Hepatocyte (in vitro differentiated cells): ENCODE results near the gene MRPL16. TPM values are rescaled to one million over a fixed set of nuclear protein-coding genes. Genes with fewer than 3 reads are reported as not detected.
"Not testable (repeated sequence)": the region's sequence is repeated elsewhere in the genome, so short reads cannot be mapped to it uniquely, and the experiment has no call there.

Experiments used
- DNase-seq: peaks from one replicate; pipeline ENCODE4 v3.0.0-alpha.2; 2016; ENCODE audit warnings: low spot score
- H2AFZ ChIP-seq: fragments of 200-600 bp; sonication (generic); 2 replicates; pipeline ENCODE4 v1.6.0; 2016; ENCODE audit warnings: antibody characterized with exemption, mild to moderate bottlenecking
- H3K27ac ChIP-seq: fragments of 200-600 bp; sonication (generic); 2 replicates; pipeline ENCODE4 v1.5.1; 2016; ENCODE audit warnings: mild to moderate bottlenecking
- H3K27me3 ChIP-seq: fragments of 200-600 bp; sonication (generic); 2 replicates; pipeline ENCODE4 v1.6.1; 2016
- H3K36me3 ChIP-seq: fragments of 200-600 bp; sonication (generic); replicated peaks from 2 replicates; pipeline ENCODE4 v1.5.1; 2016; ENCODE audit warnings: low read depth; ENCODE audit not compliant: insufficient read depth
- H3K4me1 ChIP-seq: fragments of 200-600 bp; sonication (generic); 2 replicates; pipeline ENCODE4 v1.5.1; 2016; ENCODE audit warnings: mild to moderate bottlenecking, moderate library complexity; ENCODE audit not compliant: insufficient read depth
- H3K4me2 ChIP-seq: fragments of 200-600 bp; sonication (generic); 2 replicates; pipeline ENCODE4 v1.6.0; 2016
- H3K4me3 ChIP-seq: fragments of 200-600 bp; sonication (generic); 2 replicates; pipeline ENCODE4 v1.5.1; 2016; ENCODE audit warnings: mild to moderate bottlenecking
- H3K79me2 ChIP-seq: fragments of 200-600 bp; sonication (generic); 2 replicates; pipeline ENCODE4 v1.6.0; 2017; ENCODE audit warnings: mild to moderate bottlenecking
- H3K9me2 ChIP-seq: fragments of 200-600 bp; sonication (generic); replicated peaks from 2 replicates; pipeline ENCODE4 v1.6.0; 2017; ENCODE audit warnings: mild to moderate bottlenecking; ENCODE audit not compliant: insufficient read depth
- H3K9me3 ChIP-seq: fragments of 200-600 bp; sonication (generic); 2 replicates; pipeline ENCODE4 v1.5.1; 2016; ENCODE audit warnings: low read depth, mild to moderate bottlenecking
- H4K20me1 ChIP-seq: fragments of 200-600 bp; sonication (generic); 2 replicates; pipeline ENCODE4 v1.6.0; 2016; ENCODE audit warnings: mild to moderate bottlenecking; ENCODE audit not compliant: insufficient read depth, poor library complexity, severe bottlenecking
- EZH2 ChIP-seq: fragments of 200-600 bp; sonication (generic); IDR thresholded peaks from 2 replicates; pipeline ENCODE4 v1.6.1; 2016; ENCODE audit warnings: antibody characterized with exemption, mild to moderate bottlenecking, borderline replicate concordance
- EZH2phosphoT487 ChIP-seq: fragments of 200-600 bp; sonication (generic); IDR thresholded peaks from one replicate; pipeline ENCODE4 v1.6.1; 2018; ENCODE audit warnings: antibody characterized with exemption, mild to moderate bottlenecking, low read depth, moderate library complexity; ENCODE audit not compliant: unreplicated experiment, severe bottlenecking
- WGBS: methylation state at CpG from one replicate; pipeline ENCODE4 v1.1.6; 2016; ENCODE audit warnings: low lambda C conversion rate; ENCODE audit errors: missing lambda C conversion rate; 5-methylcytosine and 5-hydroxymethylcytosine counted together
- polyA plus RNA-seq: library from polyadenylated mRNA; unstranded; fragments of >200 nt; fragmentation: Nextera tagmentation; extraction: Ambion mirVana; gene quantifications from 2 replicates; pipeline ENCODE4 v1.2.1, GENCODE V29; 2016
- total RNA-seq: library from RNA; depleted of rRNA; stranded (reverse); fragments of >200 nt; gene quantifications from 2 replicates; pipeline ENCODE4 v1.2.3, GENCODE V29; 2014
- TF ChIP-seq, protein P1 (sequence below): fragments of 200-600 bp; sonication (generic); IDR thresholded peaks from 2 replicates; pipeline ENCODE4 v1.5.1; 2016; ENCODE audit warnings: antibody characterized with exemption, mild to moderate bottlenecking; ENCODE audit not compliant: poor library complexity

The MRPL16 gene
- total and polyA plus RNA-seq, 2 experiments from 2014 or later: 51.3 to 62.0 TPM

DNA sequence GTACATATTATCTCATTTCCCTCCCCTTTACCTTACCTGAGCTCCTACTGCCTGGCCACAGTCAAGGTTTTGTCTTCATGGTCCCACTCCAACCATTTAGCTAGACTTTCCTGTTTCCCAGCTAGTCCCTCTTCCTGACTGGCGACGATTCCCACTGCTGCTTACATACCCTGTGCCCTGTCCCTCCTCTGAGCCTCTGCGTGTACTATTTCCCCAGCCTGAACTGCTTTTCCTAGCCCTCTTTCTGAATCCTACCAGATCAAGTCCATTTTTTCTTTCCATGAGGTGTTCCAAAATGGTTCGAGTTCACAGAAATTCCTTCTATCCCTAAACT, 23.4 kb downstream of the MRPL16 start:
- no peak for DNase-seq
- WGBS: 78% methylated on average over 4 of the region's 4 CpGs
- Histone ChIP-seq H3K9me3 (no peaks in the 10 kb centered on the region), H3K27me3 (no peaks in the 10 kb centered on the region), H4K20me1 (no peaks in the 10 kb centered on the region), H3K4me3 (no peak overlapping the region), H2AFZ (no peak overlapping the region), H3K4me1 (peaks cover 19% of the 10 kb centered on the region), H3K36me3 (no peaks in the 10 kb centered on the region), H3K27ac (peak overlapping the region; percentile 89), H3K79me2 (peaks cover 78% of the 10 kb centered on the region), H3K4me2 (peak overlapping the region; percentile 44), H3K9me2 (no peaks in the 10 kb centered on the region)
- TF ChIP-seq, protein P1, sequence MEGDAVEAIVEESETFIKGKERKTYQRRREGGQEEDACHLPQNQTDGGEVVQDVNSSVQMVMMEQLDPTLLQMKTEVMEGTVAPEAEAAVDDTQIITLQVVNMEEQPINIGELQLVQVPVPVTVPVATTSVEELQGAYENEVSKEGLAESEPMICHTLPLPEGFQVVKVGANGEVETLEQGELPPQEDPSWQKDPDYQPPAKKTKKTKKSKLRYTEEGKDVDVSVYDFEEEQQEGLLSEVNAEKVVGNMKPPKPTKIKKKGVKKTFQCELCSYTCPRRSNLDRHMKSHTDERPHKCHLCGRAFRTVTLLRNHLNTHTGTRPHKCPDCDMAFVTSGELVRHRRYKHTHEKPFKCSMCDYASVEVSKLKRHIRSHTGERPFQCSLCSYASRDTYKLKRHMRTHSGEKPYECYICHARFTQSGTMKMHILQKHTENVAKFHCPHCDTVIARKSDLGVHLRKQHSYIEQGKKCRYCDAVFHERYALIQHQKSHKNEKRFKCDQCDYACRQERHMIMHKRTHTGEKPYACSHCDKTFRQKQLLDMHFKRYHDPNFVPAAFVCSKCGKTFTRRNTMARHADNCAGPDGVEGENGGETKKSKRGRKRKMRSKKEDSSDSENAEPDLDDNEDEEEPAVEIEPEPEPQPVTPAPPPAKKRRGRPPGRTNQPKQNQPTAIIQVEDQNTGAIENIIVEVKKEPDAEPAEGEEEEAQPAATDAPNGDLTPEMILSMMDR: no peak
- TF ChIP-seq EZH2phosphoT487 (no peak), EZH2 (no peak)

GRCh38 chr11:59785818-59786217, 24.8 kb downstream of the MRPL16 start:
- Histone ChIP-seq H3K36me3 (no peaks in the 10 kb centered on the region), H3K4me3 (no peak overlapping the region), H3K4me1 (peaks cover 19% of the 10 kb centered on the region), H3K79me2 (peaks cover 79% of the 10 kb centered on the region), H2AFZ (no peak overlapping the region), H4K20me1 (no peaks in the 10 kb centered on the region), H3K9me2 (no peaks in the 10 kb centered on the region), H3K9me3 (no peaks in the 10 kb centered on the region), H3K27ac (peak overlapping the region; percentile 91), H3K27me3 (no peaks in the 10 kb centered on the region), H3K4me2 (no peak overlapping the region)
- TF ChIP-seq EZH2phosphoT487 (no peak), EZH2 (no peak)
- TF ChIP-seq, protein P1: no peak
- WGBS: 91% methylated on average over 4 of the region's 4 CpGs
- DNase-seq: no peak

DNA sequence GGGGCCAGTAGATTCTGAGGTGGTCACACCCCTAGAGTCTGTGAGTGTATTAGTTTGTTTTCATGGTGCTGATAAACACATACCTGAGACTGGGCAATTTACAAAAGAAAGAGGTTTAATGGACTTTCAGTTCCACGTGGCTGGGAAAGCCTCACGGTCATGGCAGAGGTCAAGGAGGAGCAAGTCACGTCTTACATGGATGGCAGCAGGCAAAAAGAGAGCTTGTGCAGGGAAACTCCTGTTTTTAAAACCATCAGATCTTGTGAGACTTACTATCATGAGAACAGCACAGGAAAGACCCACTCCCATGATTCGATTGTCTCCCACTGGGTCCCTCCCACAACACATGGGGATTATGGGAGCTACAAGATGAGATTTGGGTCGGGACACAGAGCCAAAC, 26.1 kb downstream of the MRPL16 start:
- H3K27me3 ChIP-seq, H3K4me2 ChIP-seq, H4K20me1 ChIP-seq, H3K9me2 ChIP-seq, H3K4me3 ChIP-seq, DNase-seq, H3K36me3 ChIP-seq, H3K9me3 ChIP-seq, H2AFZ ChIP-seq: not testable (repeated sequence)
- 94% methylated on average over 5 of the region's 5 CpGs for WGBS
- peak overlapping the region; percentile 91 for H3K27ac ChIP-seq
- peaks cover 19% of the 10 kb centered on the region for H3K4me1 ChIP-seq
- peaks cover 80% of the 10 kb centered on the region for H3K79me2 ChIP-seq

DNA sequence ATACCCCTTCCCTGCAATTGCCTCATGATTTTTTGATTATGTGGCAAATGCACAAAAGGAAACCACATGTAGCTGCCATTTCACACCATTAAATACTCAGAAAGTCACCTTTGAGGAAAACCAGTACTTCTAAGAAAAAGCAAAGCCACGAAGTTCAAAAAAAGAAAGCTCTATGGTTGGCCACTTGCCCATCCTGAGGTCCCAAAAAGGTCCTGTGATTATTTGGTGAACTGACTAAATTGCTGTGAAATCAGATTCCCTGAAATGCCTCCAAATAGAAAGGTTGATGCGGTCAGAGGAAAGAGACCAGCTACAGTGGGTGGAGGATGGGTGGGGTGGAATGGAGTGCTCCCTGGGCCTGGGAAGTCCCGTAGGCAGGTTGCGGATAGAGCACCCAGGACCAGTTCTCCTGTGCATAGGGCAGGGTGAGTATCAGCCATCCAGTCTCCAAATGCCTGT, 26.9 kb downstream of the MRPL16 start:
- DNase-seq: no peak
- Histone ChIP-seq H3K9me3 (no peaks in the 10 kb centered on the region), H3K36me3 (no peaks in the 10 kb centered on the region), H3K4me3 (no peak overlapping the region), H3K4me2 (no peak overlapping the region), H3K4me1 (peaks cover 25% of the 10 kb centered on the region), H2AFZ (no peak overlapping the region), H3K27me3 (no peaks in the 10 kb centered on the region), H3K79me2 (peaks cover 79% of the 10 kb centered on the region), H4K20me1 (no peaks in the 10 kb centered on the region), H3K9me2 (no peaks in the 10 kb centered on the region), H3K27ac (no peak overlapping the region)
- TF ChIP-seq, protein P1: no peak
- TF ChIP-seq EZH2 (no peak), EZH2phosphoT487 (no peak)
- 97% methylated on average over 4 of the region's 4 CpGs for WGBS
